Smooth muscle cell (in vitro differentiated cells): Measurements from ENCODE around the gene PDE6B. TPM values are rescaled to one million over a fixed set of nuclear protein-coding genes. Genes with fewer than 3 reads are reported as not detected.

Source experiments
- DNase-seq: peaks from one replicate; lab custom pipeline; 2025; ENCODE audit not compliant: unreplicated experiment; lab: John Stamatoyannopoulos, UW
- H2AFZ ChIP-seq: fragments of 200-600 bp; sonication (generic); 2 replicates; pipeline ENCODE4 v1.6.0; 2016; ENCODE audit warnings: antibody characterized with exemption, low read depth, mild to moderate bottlenecking
- H3F3A ChIP-seq: fragments of 200-600 bp; sonication (generic); 2 replicates; pipeline ENCODE4 v1.6.0; 2017; ENCODE audit warnings: antibody characterized with exemption, low read depth
- H3K27ac ChIP-seq: fragments of 200-600 bp; sonication (generic); 2 replicates; pipeline ENCODE4 v1.5.1; 2016; ENCODE audit warnings: low read depth, mild to moderate bottlenecking
- H3K27me3 ChIP-seq: fragments of 200-600 bp; sonication (generic); 2 replicates; pipeline ENCODE4 v1.6.1; 2016; ENCODE audit warnings: low read depth, mild to moderate bottlenecking
- H3K36me3 ChIP-seq: fragments of 200-600 bp; sonication (generic); 2 replicates; pipeline ENCODE4 v1.5.1; 2016; ENCODE audit warnings: low read depth
- H3K4me1 ChIP-seq: fragments of 200-600 bp; sonication (generic); 2 replicates; pipeline ENCODE4 v1.5.1; 2016; ENCODE audit warnings: low read depth
- H3K4me2 ChIP-seq: fragments of 200-600 bp; sonication (generic); 2 replicates; pipeline ENCODE4 v1.6.0; 2016; ENCODE audit warnings: mild to moderate bottlenecking
- H3K4me3 ChIP-seq: fragments of 200-600 bp; sonication (generic); 2 replicates; pipeline ENCODE4 v1.5.1; 2016; ENCODE audit warnings: mild to moderate bottlenecking
- H3K79me2 ChIP-seq: fragments of 200-600 bp; sonication (generic); 2 replicates; pipeline ENCODE4 v1.6.0; 2016; ENCODE audit warnings: low read depth, mild to moderate bottlenecking
- H3K9ac ChIP-seq: fragments of 200-600 bp; sonication (generic); 2 replicates; pipeline ENCODE4 v1.6.0; 2016; ENCODE audit warnings: low read depth
- H3K9me3 ChIP-seq: fragments of 200-600 bp; sonication (generic); replicated peaks from 2 replicates; pipeline ENCODE4 v1.5.1; 2016; ENCODE audit warnings: low read depth
- H4K20me1 ChIP-seq: fragments of 200-600 bp; sonication (generic); 2 replicates; pipeline ENCODE4 v1.6.0; 2016; ENCODE audit warnings: low read depth
- CTCF ChIP-seq: fragments of 200-600 bp; sonication (generic); IDR thresholded peaks from 2 replicates; pipeline ENCODE4 v1.5.1; 2017; ENCODE audit warnings: borderline replicate concordance, mild to moderate bottlenecking, antibody characterized with exemption; ENCODE audit not compliant: insufficient read depth, poor library complexity, severe bottlenecking
- WGBS: methylation state at CpG from one replicate; pipeline ENCODE4 v1.1.7; 2016; ENCODE audit warnings: low lambda C conversion rate; 5-methylcytosine and 5-hydroxymethylcytosine counted together
- polyA plus RNA-seq: library from polyadenylated mRNA; unstranded; fragments of >200 nt; fragmentation: Nextera tagmentation; extraction: Ambion mirVana; gene quantifications from 2 replicates; pipeline ENCODE4 v1.2.1, GENCODE V29; 2016
- total RNA-seq: library from RNA; depleted of rRNA; stranded (reverse); fragments of >200 nt; gene quantifications from 2 replicates; pipeline ENCODE4 v1.2.3, GENCODE V29; 2014

The PDE6B gene
- total and polyA plus RNA-seq, 2 experiments from 2014 or later: 5.1 to 9.0 TPM

- H3K4me2 ChIP-seq: no peak overlapping the region
- no peaks in the 10 kb centered on the region for H3K9me3 ChIP-seq
- no peaks in the 10 kb centered on the region for H3K27me3 ChIP-seq
- no peak for DNase-seq
- no peaks in the 10 kb centered on the region for H3K36me3 ChIP-seq
- TF ChIP-seq CTCF: no peak
- no peaks in the 10 kb centered on the region for H4K20me1 ChIP-seq
- H3K9ac ChIP-seq: no peak overlapping the region
- WGBS: 95% methylated on average over 17 of the region's 17 CpGs
- H3F3A ChIP-seq: no peaks in the 10 kb centered on the region
- H3K4me1 ChIP-seq: no peaks in the 10 kb centered on the region
- H3K4me3 ChIP-seq: no peak overlapping the region
- H2AFZ ChIP-seq: no peak overlapping the region
- H3K27ac ChIP-seq: no peak overlapping the region
- no peaks in the 10 kb centered on the region for H3K79me2 ChIP-seq
Measured at GRCh38 chr4:654503-654845, 29.1 kb downstream of the PDE6B start.

DNA sequence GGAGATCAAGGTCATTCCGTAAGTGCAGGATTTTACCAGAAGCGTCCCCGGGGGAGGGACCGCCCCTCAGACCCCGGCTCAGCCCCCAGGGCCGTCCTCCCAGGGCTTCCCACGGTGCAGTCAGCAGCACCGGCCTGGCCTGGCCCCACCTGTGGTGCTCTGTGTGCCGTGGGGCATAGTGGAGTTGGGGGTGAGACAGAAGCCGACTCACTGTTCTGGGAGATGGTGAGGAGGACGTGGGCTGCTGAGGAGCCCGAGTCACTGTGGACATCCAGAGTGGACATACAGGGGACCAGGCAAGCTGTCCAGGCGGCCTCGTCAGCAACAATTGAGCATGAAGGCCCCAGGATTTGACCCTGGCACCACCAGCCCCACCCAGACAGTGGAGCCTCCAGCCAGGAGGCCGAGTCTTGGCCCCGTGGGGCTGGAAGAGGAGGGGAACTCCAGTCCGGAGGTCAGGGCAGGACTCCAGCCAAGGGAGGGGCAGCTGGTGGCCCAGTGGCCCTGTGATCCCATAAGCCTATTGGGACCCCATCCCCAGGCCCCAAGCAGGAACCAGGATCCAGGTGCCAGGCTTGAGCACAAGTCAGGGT, 29.6 kb downstream of the PDE6B start:
- no peaks in the 10 kb centered on the region for H3K4me1 ChIP-seq
- no peak for TF ChIP-seq CTCF
- H4K20me1 ChIP-seq: no peaks in the 10 kb centered on the region
- H3K27ac ChIP-seq: no peak overlapping the region
- no peaks in the 10 kb centered on the region for H3K36me3 ChIP-seq
- H3K79me2 ChIP-seq: no peaks in the 10 kb centered on the region
- no peak overlapping the region for H3K9ac ChIP-seq
- H3K4me3 ChIP-seq: no peak overlapping the region
- WGBS: 80% methylated on average over 17 of the region's 17 CpGs
- no peaks in the 10 kb centered on the region for H3K27me3 ChIP-seq
- H3F3A ChIP-seq: no peaks in the 10 kb centered on the region
- H2AFZ ChIP-seq: no peak overlapping the region
- H3K4me2 ChIP-seq: no peak overlapping the region
- no peaks in the 10 kb centered on the region for H3K9me3 ChIP-seq
- DNase-seq: no peak

DNA sequence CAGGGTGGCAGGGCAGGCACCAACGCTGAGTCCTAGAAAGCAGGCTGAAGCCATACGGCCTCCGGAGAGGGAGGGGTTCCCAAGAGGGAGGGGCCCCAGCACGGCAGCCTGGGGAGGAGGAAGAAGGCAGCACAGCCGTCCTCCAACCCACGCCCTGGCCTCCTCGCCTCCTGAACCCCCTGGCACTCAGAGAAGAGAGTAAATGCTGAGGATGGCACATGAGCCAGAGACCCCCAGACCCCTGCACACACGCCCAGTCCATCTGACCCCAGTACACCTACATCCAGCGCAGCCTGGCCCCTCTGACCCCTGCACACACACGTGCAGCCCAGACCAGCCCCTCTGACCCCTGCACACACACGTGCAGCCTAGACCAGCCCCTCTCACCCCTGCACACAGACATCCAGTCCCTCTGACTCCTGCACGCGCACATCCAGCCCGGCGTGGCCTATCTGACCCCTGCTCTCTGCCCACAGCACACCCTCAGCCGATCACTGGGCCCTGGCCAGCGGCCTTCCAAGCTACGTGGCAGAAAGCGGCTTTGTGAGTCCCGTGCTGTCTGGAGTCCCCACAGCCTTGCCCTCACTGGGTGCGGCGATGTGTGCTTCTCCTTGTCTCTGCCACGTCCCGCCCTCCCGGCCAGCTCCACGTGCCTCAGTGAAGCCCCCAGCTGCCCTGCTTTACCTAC, 30.2 kb downstream of the PDE6B start:
- H3K27me3 ChIP-seq: no peaks in the 10 kb centered on the region
- no peak for DNase-seq
- no peak for TF ChIP-seq CTCF
- no peaks in the 10 kb centered on the region for H3K4me1 ChIP-seq
- H2AFZ ChIP-seq: no peak overlapping the region
- no peak overlapping the region for H3K27ac ChIP-seq
- H3K4me2 ChIP-seq: no peak overlapping the region
- H3K9me3 ChIP-seq: no peaks in the 10 kb centered on the region
- no peaks in the 10 kb centered on the region for H3K79me2 ChIP-seq
- H4K20me1 ChIP-seq: no peaks in the 10 kb centered on the region
- H3K4me3 ChIP-seq: no peak overlapping the region
- H3K36me3 ChIP-seq: no peaks in the 10 kb centered on the region
- no peak overlapping the region for H3K9ac ChIP-seq
- 88% methylated on average over 25 of the region's 26 CpGs for WGBS
- H3F3A ChIP-seq: no peaks in the 10 kb centered on the region
